Globus pallidus (tissue), 1 donor: Measurements from ENCODE around the gene PTPN6.
A peak's percentile ranks its signal among the peaks of the same experiment; 100 is the strongest.

ENCODE experiments used
- DNase-seq: peaks from one replicate; pipeline ENCODE4 v3.0.0-alpha.2; 2015; ENCODE audit warnings: low spot score

The PTPN6 gene

DNA sequence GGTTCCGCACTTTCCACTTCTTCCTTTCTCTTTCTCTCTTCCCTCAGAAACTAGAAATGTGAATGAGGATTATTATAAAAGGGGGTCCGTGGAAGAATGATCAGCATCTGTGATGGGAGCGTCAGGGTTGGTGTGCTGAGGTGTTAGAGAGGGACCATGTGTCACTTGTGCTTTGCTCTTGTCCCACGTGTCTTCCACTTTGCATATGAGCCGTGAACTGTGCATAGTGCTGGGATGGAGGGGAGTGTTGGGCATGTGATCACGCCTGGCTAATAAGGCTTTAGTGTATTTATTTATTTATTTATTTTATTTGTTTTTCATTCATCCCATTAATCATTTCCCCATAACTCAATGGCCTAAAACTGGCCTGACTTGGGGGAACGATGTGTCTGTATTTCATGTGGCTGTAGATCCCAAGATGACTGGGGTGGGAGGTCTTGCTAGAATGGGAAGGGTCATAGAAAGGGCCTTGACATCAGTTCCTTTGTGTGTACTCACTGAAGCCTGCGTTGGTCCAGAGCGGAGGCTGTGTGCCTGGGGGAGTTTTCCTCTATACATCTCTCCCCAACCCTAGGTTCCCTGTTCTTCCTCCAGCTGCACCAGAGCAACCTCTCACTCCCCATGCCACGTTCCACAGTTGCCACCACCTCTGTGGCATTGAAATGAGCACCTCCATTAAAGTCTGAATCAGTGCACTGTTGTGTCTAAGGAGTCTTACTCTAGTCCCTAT is 28.0 kb upstream of the PTPN6 start:
- DNase-seq, result no peak

DNA sequence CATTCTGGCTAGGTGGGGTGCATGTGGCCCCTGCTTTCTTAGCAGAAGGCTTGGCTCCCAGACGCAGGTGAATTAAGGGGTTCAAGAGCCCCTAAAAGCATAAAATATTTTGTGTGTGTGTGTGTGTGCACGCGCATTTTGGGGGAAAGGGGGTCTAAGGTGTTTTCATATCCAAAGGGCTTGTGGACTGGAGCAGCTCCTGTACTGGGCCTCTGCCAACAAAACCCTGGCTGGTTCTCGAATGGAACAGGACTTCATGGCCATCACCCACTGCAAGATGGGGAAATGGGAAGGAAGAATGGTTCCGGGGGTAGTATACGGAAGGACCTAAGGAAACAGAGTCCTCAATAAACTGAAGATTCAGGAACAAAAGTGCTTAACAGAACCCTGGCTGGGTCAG is 27.3 kb upstream of the PTPN6 start:
- DNase-seq, result no peak

DNA sequence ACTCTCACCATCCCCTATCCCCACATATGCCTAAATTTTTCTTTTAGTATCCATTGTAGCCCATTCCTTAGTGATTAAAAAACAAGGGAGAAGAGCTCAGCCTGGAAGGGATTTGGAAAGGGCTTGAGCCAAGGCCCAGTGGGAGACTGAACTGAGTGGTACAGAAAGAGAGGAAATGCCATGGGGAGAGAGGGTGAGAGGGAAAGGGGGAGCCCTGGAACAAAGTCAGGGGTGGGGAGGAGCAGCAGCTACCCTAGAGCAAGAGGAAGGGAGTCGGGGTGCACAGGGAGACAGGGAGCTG is 26.0 kb upstream of the PTPN6 start:
- DNase-seq, result no peak

DNA sequence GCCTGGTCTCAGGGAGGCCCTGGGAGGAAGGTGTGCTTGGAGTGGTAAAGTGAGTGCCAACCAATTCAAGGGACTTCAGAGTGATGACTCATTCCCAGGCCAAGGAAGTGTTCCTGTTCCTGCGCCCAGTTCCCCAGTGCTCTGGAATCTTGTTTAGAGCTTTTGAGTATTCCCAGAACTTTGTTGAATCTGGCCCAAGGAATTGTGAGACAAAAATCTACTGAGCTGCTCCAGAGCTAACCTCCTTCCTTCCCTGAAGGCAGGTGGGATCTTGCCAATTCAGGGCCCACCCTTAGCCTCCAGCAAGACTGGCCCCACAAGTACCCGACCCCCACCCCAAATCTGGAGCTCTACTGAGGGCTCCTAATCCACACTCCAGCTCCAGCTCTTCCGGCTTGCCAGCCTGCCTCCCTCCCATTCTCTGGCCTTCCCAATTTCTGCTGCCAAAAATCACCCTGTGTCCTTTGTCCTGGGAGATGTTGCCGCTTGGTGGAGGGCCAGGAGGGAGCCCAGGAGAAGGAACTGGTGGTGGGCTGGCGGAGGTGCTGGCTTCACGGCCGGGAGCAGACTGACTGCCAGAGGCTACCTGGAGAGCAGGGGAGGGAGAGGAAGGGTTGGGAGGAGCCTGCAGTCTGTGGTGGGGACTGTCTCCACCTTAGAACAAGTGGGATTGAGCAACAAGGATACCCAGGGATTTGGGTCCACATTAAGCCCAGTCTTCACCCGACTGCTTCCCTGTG is 25.4 kb upstream of the PTPN6 start:
- peak; percentile 75 for DNase-seq

DNA sequence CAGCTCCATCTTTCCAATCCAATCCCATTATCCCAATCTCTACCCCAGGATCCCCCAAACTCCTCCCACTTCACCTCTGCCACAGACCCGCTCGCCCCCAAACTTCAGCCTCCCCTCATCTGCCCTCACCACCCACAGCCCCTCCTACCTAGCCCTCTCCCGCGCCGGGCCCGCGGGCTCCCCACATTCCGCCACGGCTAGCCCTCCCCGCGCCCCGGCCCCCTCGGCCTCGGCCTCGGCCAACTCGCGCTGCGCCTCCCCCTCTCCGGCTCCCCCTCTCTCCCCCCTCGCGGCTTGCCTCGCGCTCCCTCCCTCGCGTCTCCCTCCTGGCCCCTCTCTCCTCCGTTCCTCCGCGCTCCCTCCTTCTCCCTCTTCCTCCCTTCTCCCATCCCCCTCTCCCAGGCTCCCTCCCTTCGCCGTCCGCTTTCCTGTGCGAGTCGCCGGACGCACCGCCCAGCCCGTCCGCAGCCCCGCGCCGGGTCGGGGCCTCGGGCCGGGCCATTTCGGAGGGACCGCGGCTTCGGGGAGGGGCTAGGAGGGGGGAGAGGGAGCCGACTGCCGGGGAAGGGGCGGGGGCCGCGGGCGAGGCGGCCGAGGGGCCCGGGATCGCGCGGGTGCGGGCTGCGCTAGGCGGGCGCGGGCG is 23.7 kb upstream of the PTPN6 start, which contains the start of gene ATN1:
Gene ATN1 (plus strand): TSS at position 581 of the 643 bp plus-strand sequence. CDS start 6,043 bp downstream, outside the sequence.
- peak; percentile 87 for DNase-seq

DNA sequence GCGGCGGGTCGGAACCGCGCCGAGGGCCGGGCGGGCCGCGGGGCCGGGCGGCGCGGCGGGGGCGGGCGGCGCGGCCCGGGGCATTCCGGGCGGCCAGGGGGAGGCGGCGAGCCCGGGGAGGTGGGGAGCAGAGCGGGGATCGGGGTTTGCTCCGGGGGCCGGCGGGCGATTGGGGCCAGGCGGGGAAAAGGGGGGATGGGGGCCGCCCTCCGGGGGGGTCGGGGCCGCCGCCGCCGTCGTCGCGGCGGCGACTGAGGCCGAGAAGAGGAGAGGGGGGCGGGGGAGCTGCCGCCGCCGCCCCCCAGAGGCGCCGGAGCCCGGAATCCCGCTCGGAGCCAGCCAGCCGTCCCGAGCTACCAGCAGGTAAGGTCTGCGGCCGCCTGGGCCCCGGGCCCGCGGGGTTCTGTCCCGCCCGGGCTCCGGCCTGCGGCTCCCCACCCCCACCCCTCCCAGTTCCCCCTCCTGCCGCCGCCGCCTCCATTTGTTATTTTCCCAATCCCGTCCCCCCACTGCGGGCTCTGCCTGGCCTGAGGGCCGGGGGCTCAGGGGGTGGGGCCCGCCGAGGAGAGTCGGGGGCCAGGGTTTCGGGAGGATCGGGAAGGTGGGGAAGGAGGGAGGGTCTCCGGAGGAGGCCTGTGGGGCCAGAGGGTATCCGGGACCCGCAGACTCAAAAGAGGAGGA is 23.0 kb upstream of the PTPN6 start:
- no peak for DNase-seq

DNA sequence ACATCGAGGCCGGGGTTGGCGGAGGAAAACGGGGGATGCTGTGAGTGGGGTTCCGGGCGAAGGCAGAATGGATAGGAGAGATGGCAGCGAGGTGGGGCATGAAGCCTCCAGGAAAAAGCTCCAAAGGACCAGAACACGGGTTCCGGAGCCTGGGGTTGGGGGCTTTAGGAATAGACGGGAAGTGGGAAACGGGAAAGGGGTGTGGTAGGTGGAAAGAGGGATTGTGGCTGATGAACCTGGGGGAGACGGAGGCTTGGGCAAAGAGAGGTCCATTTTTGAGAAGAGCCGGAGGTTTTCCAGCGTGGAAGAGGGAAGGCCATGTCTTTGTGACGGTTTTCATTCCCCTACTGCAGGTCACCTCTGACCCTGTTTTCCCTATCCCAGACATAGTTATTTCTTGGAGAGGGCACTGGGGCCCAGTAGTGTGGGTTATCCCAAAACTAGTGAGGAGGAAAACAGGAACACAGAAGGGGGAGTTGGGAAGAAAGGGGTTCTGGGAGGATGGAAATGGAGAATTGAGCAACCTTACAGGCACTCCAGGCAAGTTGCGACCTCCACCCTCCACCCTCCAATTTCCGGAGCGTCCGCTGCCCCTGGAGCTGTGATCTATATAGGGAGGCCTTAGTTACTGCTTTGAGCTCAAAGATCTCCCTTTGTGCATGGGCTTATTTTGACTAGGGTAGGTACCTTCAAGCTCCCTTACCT is 22.3 kb upstream of the PTPN6 start:
- DNase-seq, result no peak

DNA sequence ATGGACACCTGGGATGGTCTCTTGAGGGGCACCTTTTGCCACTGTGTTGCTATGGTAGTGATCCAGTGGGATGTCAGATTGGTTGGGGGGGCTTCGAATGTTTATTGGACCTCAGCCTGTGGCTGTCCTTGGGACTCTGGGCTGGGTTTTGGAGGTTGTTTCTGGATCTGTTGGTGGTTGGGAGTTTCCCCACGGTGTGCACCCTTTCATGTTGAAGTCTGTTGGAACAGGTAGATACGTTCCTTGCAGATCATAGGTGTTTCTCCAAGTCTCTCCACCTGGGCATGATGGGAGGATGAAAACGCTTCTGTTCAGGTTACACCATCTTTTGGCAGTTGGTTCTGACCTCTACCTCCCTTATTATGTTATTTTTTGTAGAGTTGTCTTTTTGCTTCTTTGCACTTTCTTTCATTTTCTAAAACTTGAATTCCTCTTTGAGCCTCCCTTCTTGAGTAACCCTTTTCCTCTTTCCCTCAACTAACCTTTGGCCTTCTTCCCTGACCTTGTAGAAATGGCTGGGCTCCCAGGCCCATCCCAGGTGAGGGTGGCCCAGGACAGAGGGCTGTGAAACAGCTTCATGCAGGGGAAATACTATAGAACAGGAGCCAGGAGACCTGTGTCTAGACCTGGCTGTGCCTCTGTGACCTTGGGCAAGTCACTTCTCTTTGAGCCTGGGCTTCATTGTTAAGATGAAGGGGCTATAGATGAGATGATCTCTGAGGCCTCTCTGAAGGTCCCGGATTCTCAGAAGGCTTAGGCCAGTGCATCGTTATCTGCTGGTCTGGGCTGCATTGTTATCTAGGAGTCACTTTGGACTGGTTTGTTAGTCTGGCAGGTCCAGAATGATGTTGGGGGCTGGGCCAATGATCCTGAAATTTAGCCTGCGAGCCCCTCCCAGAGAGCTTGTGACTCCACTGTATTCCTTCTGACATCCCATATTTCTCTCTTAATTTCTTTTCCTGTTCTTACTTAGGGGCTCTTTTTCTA is 21.4 kb upstream of the PTPN6 start:
- no peak for DNase-seq

DNA sequence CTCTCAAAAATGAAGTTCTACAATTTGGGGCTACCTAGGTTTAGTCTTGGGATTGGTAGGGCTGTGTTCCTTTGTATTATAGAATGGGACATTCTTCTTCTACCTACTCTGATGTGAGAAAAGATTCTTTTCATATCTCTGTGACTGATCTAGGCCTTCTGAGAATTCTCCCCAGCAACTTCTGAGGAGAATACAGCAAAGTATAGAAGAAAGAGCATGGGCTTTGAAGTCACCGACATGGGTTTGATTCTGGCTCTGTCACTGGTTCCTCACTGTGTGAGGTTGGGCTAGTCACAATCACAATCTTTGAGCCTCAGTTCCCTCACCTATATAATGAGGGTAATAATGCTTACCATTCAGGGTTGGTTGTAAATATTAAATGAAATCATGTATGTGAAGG is 18.4 kb upstream of the PTPN6 start:
- no peak for DNase-seq

DNA sequence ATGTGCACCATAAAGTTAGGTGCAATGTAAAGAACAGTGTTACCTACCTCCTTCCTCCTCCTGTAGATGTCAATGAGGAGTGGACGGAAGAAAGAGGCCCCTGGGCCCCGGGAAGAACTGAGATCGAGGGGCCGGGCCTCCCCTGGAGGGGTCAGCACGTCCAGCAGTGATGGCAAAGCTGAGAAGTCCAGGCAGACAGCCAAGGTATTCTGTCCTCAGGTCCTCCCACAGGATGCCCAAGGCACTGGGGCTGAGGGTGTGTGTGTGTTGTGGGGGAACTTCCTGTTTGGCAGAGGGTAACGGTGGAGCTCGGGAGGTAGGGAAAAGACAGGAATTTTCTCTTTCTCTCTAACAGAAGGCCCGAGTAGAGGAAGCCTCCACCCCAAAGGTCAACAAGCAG is 17.0 kb upstream of the PTPN6 start:
- DNase-seq, result no peak

DNA sequence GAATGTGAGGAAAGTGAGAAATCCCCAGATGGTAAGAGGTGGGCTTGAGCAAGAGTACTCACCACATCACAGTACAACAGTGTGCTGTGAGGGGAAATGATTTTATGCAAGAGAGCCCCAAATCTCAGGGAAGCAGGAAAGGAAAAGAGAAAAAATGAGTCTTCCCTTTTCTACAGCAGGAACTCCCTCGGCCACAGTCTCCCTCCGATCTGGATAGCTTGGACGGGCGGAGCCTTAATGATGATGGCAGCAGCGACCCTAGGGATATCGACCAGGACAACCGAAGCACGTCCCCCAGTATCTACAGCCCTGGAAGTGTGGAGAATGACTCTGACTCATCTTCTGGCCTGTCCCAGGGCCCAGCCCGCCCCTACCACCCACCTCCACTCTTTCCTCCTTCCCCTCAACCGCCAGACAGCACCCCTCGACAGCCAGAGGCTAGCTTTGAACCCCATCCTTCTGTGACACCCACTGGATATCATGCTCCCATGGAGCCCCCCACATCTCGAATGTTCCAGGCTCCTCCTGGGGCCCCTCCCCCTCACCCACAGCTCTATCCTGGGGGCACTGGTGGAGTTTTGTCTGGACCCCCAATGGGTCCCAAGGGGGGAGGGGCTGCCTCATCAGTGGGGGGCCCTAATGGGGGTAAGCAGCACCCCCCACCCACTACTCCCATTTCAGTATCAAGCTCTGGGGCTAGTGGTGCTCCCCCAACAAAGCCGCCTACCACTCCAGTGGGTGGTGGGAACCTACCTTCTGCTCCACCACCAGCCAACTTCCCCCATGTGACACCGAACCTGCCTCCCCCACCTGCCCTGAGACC is 15.6 kb upstream of the PTPN6 start:
- DNase-seq, result no peak

DNA sequence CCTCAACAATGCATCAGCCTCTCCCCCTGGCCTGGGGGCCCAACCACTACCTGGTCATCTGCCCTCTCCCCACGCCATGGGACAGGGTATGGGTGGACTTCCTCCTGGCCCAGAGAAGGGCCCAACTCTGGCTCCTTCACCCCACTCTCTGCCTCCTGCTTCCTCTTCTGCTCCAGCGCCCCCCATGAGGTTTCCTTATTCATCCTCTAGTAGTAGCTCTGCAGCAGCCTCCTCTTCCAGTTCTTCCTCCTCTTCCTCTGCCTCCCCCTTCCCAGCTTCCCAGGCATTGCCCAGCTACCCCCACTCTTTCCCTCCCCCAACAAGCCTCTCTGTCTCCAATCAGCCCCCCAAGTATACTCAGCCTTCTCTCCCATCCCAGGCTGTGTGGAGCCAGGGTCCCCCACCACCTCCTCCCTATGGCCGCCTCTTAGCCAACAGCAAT is 14.9 kb upstream of the PTPN6 start:
- no peak for DNase-seq

DNA sequence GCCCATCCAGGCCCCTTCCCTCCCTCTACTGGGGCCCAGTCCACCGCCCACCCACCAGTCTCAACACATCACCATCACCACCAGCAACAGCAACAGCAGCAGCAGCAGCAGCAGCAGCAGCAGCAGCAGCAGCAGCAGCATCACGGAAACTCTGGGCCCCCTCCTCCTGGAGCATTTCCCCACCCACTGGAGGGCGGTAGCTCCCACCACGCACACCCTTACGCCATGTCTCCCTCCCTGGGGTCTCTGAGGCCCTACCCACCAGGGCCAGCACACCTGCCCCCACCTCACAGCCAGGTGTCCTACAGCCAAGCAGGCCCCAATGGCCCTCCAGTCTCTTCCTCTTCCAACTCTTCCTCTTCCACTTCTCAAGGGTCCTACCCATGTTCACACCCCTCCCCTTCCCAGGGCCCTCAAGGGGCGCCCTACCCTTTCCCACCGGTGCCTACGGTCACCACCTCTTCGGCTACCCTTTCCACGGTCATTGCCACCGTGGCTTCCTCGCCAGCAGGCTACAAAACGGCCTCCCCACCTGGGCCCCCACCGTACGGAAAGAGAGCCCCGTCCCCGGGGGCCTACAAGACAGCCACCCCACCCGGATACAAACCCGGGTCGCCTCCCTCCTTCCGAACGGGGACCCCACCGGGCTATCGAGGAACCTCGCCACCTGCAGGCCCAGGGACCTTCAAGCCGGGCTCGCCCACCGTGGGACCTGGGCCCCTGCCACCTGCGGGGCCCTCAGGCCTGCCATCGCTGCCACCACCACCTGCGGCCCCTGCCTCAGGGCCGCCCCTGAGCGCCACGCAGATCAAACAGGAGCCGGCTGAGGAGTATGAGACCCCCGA is 14.3 kb upstream of the PTPN6 start:
- DNase-seq, result no peak

DNA sequence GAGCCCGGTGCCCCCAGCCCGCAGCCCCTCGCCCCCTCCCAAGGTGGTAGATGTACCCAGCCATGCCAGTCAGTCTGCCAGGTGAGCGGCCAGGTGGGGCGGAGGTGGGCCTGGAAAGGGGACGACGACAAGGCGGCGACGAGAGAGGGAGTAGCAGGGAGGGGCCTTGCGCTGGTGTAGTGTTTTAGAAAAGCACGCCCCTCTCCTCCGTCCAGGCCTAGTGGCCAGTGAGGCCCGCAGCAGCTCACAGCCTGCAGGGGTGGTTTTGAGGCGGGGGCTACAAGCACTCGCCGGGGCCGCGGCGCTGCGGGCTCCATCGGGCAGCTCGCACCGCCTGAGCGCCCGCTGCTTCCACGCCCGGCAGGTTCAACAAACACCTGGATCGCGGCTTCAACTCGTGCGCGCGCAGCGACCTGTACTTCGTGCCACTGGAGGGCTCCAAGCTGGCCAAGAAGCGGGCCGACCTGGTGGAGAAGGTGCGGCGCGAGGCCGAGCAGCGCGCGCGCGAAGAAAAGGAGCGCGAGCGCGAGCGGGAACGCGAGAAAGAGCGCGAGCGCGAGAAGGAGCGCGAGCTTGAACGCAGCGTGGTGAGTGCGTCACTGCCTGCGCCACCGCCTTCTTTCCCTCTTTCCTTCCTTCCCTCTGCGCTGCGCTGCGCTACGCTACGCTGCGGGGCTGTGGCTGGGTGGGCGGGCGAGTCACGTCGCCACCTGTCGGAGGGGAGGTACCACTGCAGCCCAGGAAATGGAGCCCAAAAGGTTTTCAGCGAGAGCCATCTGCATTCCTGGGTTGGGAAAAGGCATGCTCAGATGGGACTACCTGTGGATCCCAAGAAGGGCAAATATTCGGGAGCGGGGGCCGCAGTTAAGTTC is 13.4 kb upstream of the PTPN6 start:
- peak; percentile 95 for DNase-seq

DNA sequence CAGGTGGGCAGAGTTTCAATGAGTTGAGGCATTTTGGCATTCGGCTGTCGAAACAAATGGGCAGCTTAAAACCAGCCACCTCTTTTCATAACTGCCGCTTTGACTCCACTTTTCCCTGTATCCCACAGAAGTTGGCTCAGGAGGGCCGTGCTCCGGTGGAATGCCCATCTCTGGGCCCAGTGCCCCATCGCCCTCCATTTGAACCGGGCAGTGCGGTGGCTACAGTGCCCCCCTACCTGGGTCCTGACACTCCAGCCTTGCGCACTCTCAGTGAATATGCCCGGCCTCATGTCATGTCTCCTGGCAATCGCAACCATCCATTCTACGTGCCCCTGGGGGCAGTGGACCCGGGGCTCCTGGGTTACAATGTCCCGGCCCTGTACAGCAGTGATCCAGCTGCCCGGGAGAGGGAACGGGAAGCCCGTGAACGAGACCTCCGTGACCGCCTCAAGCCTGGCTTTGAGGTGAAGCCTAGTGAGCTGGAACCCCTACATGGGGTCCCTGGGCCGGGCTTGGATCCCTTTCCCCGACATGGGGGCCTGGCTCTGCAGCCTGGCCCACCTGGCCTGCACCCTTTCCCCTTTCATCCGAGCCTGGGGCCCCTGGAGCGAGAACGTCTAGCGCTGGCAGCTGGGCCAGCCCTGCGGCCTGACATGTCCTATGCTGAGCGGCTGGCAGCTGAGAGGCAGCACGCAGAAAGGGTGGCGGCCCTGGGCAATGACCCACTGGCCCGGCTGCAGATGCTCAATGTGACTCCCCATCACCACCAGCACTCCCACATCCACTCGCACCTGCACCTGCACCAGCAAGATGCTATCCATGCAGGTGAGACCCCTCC is 12.6 kb upstream of the PTPN6 start:
- DNase-seq, result no peak

DNA sequence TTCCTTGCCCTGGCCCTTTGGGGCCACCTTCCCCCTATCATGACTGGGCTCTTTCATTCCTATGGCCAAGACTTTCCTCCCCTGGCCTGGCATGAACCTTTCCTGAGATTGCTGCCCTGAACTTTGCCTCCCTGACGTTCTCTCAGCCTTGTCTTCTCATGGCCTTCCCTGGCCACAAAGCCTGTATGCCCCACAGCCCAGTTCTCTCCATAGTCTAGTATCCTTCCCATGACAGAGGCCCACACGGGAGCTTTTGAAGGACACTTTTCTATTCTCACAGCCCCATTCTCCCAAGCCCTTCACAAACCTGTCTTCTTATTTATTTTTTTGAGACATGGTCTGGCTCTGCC is 12.0 kb upstream of the PTPN6 start:
- no peak for DNase-seq

DNA sequence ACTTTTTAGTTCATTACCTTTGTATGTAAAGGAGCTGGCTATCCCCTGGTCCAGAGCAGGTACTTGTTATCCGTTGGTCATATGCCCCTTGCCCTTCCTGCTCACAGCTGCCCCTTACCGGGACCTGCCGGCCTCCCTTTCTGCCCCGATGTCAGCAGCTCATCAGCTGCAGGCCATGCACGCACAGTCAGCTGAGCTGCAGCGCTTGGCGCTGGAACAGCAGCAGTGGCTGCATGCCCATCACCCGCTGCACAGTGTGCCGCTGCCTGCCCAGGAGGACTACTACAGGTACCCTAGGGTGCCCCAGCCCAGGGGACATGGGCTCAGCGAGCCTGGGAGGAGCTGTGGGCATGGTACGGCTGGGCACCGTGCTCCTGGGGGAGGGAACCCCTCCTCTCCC is 9.9 kb upstream of the PTPN6 start:
- DNase-seq, result no peak
